HepG2 (cell line): ENCODE results near the gene C22orf31. TPM values are rescaled to one million over a fixed set of nuclear protein-coding genes. Genes with fewer than 3 reads are reported as not detected.
A peak's percentile ranks its signal among the peaks of the same experiment; 100 is the strongest.

Experiments used
- ATAC-seq: fragments of 200-7000 bp; cut with Tn5 transposase; 3 replicates; pipeline ENCODE4 v1.9.1; 2020; ENCODE audit warnings: mild to moderate bottlenecking, moderate library complexity
- BruUV-seq: library from RNA; stranded (reverse); fragments of 400-500 nt; replicated peaks from 2 replicates; lab custom pipeline; 2021; lab: Mats Ljungman, UMichigan
- CTCF ChIA-PET: fragments of 300-600 bp; formaldehyde crosslinking; extraction: SDS; loops from one replicate; lab custom pipeline; 2021; ENCODE audit warnings: low total read pairs, inconsistent platforms, low intra/inter-chr PET ratio; lab: Yijun Ruan, JAX
- POLR2A ChIA-PET: fragments of 350-600 bp; sonication (Branson Sonifier 250); formaldehyde crosslinking; loops from one replicate; lab custom pipeline; 2020; ENCODE audit warnings: antibody characterized with exemption, inconsistent platforms; lab: Yijun Ruan, JAX
- DNase-seq: peaks from one replicate; pipeline ENCODE4 v3.0.0-alpha.2; 2015; ENCODE audit warnings: low spot score
- FAIRE-seq: peaks from 3 replicates; lab custom pipeline; 2011; peaks lifted over from hg19 to GRCh38; lab: Jason Lieb, UNC
- H2AFZ ChIP-seq: one replicate; pipeline ENCODE4 v1.6.1; 2011; ENCODE audit warnings: low read length, inconsistent platforms
- H3K27ac ChIP-seq: fragments of 300-600 bp; 3 replicates; pipeline ENCODE4 v1.8.0; 2011; ENCODE audit warnings: mixed run types, mild to moderate bottlenecking, mixed read lengths, low read length, inconsistent platforms; ENCODE audit not compliant: insufficient read depth; ENCODE audit errors: extremely low read length
- H3K27me3 ChIP-seq, 2 experiments: fragments of 200-600 bp in 1 of 2; 2 replicates in 1 of 2; 3 replicates in 1 of 2; pipeline versions ENCODE4 v1.6.0 to v1.8.0; 2011; ENCODE audit warnings: low read length in 2 of 2, mild to moderate bottlenecking in 2 of 2, moderate library complexity in 2 of 2, inconsistent platforms in 1 of 2; ENCODE audit not compliant: insufficient read depth in 2 of 2, control insufficient read depth in 1 of 2
- H3K36me3 ChIP-seq, 2 experiments: fragments of 200-600 bp in 1 of 2; replicated peaks in 1 of 2; 2 replicates in 1 of 2; 3 replicates in 1 of 2; pipeline versions ENCODE4 v1.5.1 to v1.8.0; 2011; ENCODE audit warnings: low read length in 2 of 2, inconsistent platforms in 1 of 2; ENCODE audit not compliant: insufficient read depth in 2 of 2, control insufficient read depth in 1 of 2
- H3K4me1 ChIP-seq: 2 replicates; pipeline ENCODE4 v1.5.1; 2012; ENCODE audit warnings: low read length, inconsistent platforms; ENCODE audit not compliant: insufficient read depth
- H3K4me2 ChIP-seq: 2 replicates; pipeline ENCODE4 v1.6.0; 2011; ENCODE audit warnings: low read depth, low read length, inconsistent platforms
- H3K4me3 ChIP-seq, 3 experiments: fragments of 200-600 bp in 1 of 3; sonication (generic), shearing (Covaris generic) in 1 of 3; replicated peaks in 1 of 3; 2 replicates each; pipeline ENCODE4 v1.5.1; 2011 to 2016; ENCODE audit warnings: low read length in 3 of 3, inconsistent platforms in 2 of 3, low read depth in 2 of 3, mild to moderate bottlenecking in 2 of 3, control low read depth in 1 of 3, mixed read lengths in 1 of 3; ENCODE audit not compliant: insufficient read depth in 1 of 3
- H3K79me2 ChIP-seq: one replicate; pipeline ENCODE4 v1.6.1; 2011; ENCODE audit warnings: low read length, inconsistent platforms; ENCODE audit not compliant: insufficient read depth
- H3K9ac ChIP-seq: 2 replicates; pipeline ENCODE4 v1.6.0; 2011; ENCODE audit warnings: mild to moderate bottlenecking, low read depth, low read length, inconsistent platforms; ENCODE audit not compliant: insufficient read depth
- H3K9me3 ChIP-seq: 2 replicates; pipeline ENCODE4 v1.5.1; 2012; ENCODE audit warnings: mild to moderate bottlenecking, low read length
- H4K20me1 ChIP-seq: 2 replicates; pipeline ENCODE4 v1.6.0; 2011; ENCODE audit warnings: inconsistent platforms, mild to moderate bottlenecking, low read length, moderate library complexity; ENCODE audit not compliant: insufficient read depth
- ARID5B ChIP-seq: IDR thresholded peaks from 2 replicates; pipeline ENCODE4 v1.4.0; 2020; ENCODE audit warnings: mild to moderate bottlenecking, missing genetic modification reagents
- NCOA5 ChIP-seq: sonication (generic); formaldehyde crosslinking; IDR thresholded peaks from 2 replicates; pipeline ENCODE4 v1.4.0; 2020; ENCODE audit warnings: missing genetic modification reagents
- POGZ ChIP-seq: sonication (generic); formaldehyde crosslinking; IDR thresholded peaks from 2 replicates; pipeline ENCODE4 v1.4.0; 2020; ENCODE audit warnings: mild to moderate bottlenecking, missing genetic modification reagents
- THAP9 ChIP-seq: sonication (generic); formaldehyde crosslinking; IDR thresholded peaks from 2 replicates; pipeline ENCODE4; 2020; ENCODE audit warnings: missing genetic modification reagents, mild to moderate bottlenecking, borderline replicate concordance
- ZNF281 ChIP-seq: sonication (generic); formaldehyde crosslinking; IDR thresholded peaks from 2 replicates; pipeline ENCODE4 v1.4.0; 2020; ENCODE audit warnings: missing genetic modification reagents, borderline replicate concordance
- ZNF784 ChIP-seq: sonication (generic); formaldehyde crosslinking; IDR thresholded peaks from 2 replicates; pipeline ENCODE4 v1.5.1; 2020; ENCODE audit warnings: missing genetic modification reagents, mild to moderate bottlenecking, borderline replicate concordance
- WGBS: methylation state at CpG from one replicate; pipeline ENCODE4 v1.1.6; 2017; ENCODE audit warnings: low lambda C conversion rate; 5-methylcytosine and 5-hydroxymethylcytosine counted together
- in situ Hi-C: cut with HindIII; loops from 2 replicates; pipeline ENCODE4 v1.10.0; 2017; ENCODE audit warnings: low pct_unique_long_range_greater_than_20kb; ENCODE audit not compliant: extremely low pct_ligation_motif_present
- intact Hi-C: fragments of 100-400 bp; cut with micrococcal nuclease; formaldehyde crosslinking; loops from one replicate; pipeline ENCODE4 v1.10.0; 2022; ENCODE audit not compliant: unreplicated experiment
- polyA plus RNA-seq, 8 experiments: library from polyadenylated mRNA; depleted of rRNA in 3 of 8; stranded (reverse) in 7 of 8; unstranded in 1 of 8; fragments of >200 nt; fragmentation: Illumina TruSeq in 4 of 8; extraction: Trizol in 4 of 8; gene quantifications; 2 replicates each; pipeline versions ENCODE4 v1.2.1 to v1.2.3, GENCODE V29; 2011 to 2016; ENCODE audit warnings: low read depth in 4 of 8, missing spikeins in 1 of 8, mixed read lengths in 1 of 8; ENCODE audit not compliant: insufficient read depth in 1 of 8
- total RNA-seq, 5 experiments: library from RNA; depleted of rRNA; stranded (reverse); fragments of >200 nt; fragmentation: Illumina TruSeq; extraction: Trizol; gene quantifications; 2 replicates each; pipeline ENCODE4 v1.2.3, GENCODE V29; 2016; ENCODE audit warnings: low read depth in 1 of 5

Gene C22orf31
- total and polyA plus RNA-seq, 2 of the 13 experiments (the other 11 are each of a cell fraction or from before 2014, with no cell fraction given): not detected

GRCh38 chr22:29030618-29031226 is 30.9 kb downstream of the C22orf31 start (continued):
- peak; percentile 90 for TF ChIP-seq ZNF281

GRCh38 chr22:29030016-29030617 is 31.5 kb downstream of the C22orf31 start:
- peaks cover 77% of the 10 kb centered on the region for H3K79me2 ChIP-seq
- H3K36me3 ChIP-seq: peaks cover 21 to 65% of the 10 kb centered on the region in 2 experiments
- H4K20me1 ChIP-seq: no peaks in the 10 kb centered on the region
- peak; percentile 72 for DNase-seq
- H3K4me1 ChIP-seq: peaks cover 85% of the 10 kb centered on the region
- ChIA-PET POLR2A (interaction anchor here (0.8 to 5.0 kb wide), 21 partner anchors 8 to 246 kb away, joined by 3 to 44 read pairs (median 9); partner anchors contain the start of gene ZNRF3), CTCF (no interaction called here)
- peak overlapping the region; percentile 73 for H3K4me2 ChIP-seq
- peak; percentile 81 for FAIRE-seq
- BruUV-seq: no TSS peak
- H3K9me3 ChIP-seq: no peaks in the 10 kb centered on the region
- H3K27ac ChIP-seq: peak overlapping the region; percentile 88
- ATAC-seq: no peak; the same call in 2 of the 3 replicates
- peak overlapping the region; percentile 41 to 51 (median 45) for H3K4me3 ChIP-seq
- H3K9ac ChIP-seq: peak overlapping the region; percentile 70
- WGBS: 3% methylated on average over 20 of the region's 20 CpGs
- no peaks in the 10 kb centered on the region for H3K27me3 ChIP-seq
- no peak overlapping the region for H2AFZ ChIP-seq
- intact Hi-C loops (loop anchor here (1.0 to 5.0 kb wide), 4 partner anchors 25 to 143 kb away; no protein-coding TSS in a partner anchor), in situ Hi-C loops (loop anchor here (5.0 kb wide), 1 partner anchor 113 kb away; no protein-coding TSS in a partner anchor)
- TF ChIP-seq POGZ (CRISPR knock-in tag) (no peak), NCOA5 (CRISPR knock-in tag) (no peak), ARID5B (CRISPR knock-in tag) (no peak), THAP9 (CRISPR knock-in tag) (no peak), ZNF784 (CRISPR knock-in tag) (no peak)
